Measurements from ENCODE around the gene MAEA. TPM values are rescaled to one million over a fixed set of nuclear protein-coding genes. Genes with fewer than 3 reads are reported as not detected.

Gene MAEA
- total RNA-seq, 2 experiments from 2014 or later = 63.9 to 70.0 TPM

DNA sequence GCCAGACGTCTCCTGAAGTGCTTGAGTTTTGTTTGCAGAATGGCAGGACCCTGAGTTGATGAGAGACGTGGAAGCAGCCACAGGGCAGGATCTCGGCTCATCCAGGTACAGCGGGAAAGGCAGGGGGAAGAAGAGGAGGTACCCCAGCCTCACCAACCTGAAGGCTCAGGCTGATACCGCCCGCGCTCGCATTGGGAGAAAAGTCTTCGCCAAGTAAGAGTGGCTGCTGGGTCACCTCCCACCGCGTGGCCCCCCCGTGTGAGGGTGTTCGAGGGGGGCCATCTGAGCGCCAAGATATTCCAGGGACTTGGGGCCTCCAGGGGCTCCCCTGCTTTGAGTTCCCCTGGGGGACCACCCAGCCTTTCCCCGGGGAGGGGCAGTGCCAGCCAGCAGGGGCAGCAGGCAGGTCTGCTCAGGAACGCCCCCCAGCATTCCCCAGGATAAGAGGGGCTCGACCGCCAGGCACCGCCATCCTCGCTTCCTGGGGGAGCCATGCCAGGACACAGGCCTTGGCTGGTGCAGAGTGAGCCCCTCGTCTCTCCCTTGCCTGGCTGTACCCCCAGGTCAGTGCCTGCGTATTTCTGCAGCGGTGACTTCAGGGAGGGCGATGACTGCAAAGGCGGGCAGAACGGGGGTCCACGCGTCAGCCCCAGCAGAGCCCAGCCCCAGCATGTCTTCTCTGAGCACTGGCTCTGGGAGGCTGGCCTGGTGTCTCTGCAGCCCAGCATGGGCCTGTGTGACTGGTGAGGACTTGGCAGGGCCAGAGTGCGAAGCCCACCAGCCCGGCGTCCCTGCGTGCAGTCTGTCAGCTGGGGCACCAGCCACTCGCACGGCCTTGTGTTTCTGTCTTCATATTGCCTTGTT, 94.3 kb downstream of the MAEA start:
- H3K4me3 Mint-ChIP-seq = no peak overlapping the region
- H3K27ac Mint-ChIP-seq = no peak overlapping the region
- CTCF ChIA-PET = no interaction called here
- H3K4me1 Mint-ChIP-seq = no peaks in the 10 kb centered on the region
- H3K36me3 Mint-ChIP-seq = peaks cover 14% of the 10 kb centered on the region
- ATAC-seq (no peak), DNase-seq (no peak)
- H3K9me3 Mint-ChIP-seq (ENCODE audit: low read depth) = peaks cover 6% of the 10 kb centered on the region
- no peaks in the 10 kb centered on the region for H3K27me3 Mint-ChIP-seq

DNA sequence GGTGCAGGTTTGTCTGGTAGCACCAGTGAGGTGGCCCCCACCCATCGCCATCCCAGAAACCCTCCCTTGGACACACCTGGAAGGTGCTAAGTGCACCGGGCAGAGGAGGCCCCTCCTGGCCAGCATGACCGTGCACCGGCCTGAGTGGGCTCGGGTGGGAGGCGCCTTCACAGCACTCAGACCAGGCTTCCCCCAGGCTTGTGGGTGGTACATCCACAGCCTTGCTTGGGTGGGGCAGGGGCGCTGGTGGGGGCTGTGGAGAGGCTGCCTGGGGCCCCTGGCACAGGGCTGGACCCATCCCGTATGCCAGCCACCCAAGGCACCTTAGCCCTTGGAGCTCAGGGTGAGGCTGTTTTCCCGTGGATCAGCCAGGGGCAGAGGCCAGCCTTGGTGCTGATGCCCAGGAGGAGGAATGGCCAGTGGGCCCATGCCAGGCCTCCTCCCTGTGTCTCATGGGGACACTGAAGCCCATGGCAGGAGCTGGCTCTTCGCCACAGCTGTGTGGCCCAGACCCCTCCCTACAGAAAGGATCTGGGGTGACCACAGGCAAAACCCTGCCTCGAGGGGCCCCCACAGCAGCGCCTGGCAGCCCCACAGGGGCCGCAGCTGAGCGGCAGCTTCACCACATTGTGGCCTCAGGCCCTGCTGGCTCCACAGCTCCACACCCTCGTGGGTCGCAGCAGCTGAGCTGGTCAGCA, 95.1 kb downstream of the MAEA start:
- ATAC-seq (no peak), DNase-seq (no peak)
- Mint-ChIP-seq H3K4me1 (no peaks in the 10 kb centered on the region), H3K9me3 (ENCODE audit: low read depth) (peaks cover 8% of the 10 kb centered on the region), H3K27me3 (no peaks in the 10 kb centered on the region), H3K36me3 (peaks cover 16% of the 10 kb centered on the region), H3K27ac (no peak overlapping the region), H3K4me3 (no peak overlapping the region)
- CTCF ChIA-PET = no interaction called here

DNA sequence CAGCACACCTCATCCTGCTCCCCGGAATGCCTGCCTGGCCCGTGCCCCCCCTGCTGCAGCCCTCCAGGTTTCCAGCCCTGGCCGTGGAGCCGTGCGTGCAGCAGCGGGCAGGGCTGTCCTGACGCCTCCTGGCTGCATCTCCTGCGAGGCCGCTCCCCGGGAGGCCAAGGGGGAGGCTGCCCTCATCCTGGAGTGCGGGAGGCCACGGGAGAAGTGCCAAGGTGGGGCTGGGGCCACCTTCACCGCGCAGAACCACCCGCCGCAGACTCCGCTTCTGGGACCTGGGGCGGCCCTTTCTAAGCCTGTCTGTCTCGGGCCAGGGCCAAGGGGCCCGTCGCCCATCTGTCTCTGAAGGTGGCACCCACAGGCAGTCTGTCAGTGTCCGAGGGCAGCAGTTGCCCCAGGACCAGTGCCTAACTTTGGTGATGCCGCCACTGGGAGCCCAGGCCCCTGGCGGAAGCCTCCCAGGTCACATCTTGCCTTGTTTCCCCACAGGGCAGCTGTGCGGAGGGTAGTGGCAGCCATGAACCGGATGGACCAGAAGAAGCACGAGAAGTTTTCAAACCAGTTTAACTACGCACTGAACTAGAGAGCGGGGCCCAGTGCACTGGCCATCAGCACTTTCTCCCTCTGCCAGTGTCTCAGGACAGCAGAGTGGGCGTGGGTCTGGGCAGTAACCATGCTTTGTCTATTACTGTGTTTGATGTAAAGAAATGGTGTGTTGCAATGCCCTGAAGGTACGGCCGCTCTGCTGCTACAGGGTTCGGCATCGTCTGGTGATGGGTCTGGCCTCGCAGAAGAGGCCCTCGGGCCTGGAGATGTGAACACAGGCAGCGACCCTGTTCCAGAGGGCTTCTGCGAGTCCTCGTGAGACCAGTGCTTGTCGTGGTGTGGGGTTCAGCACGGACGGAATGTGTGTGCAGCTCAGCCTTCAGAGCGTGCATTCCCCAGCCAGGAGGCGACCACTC, 96.0 kb downstream of the MAEA start:
- CTCF ChIA-PET = no interaction called here
- Mint-ChIP-seq H3K36me3 (peaks cover 17% of the 10 kb centered on the region), H3K27me3 (no peaks in the 10 kb centered on the region), H3K4me3 (no peak overlapping the region), H3K27ac (no peak overlapping the region), H3K9me3 (ENCODE audit: low read depth) (peaks cover 8% of the 10 kb centered on the region), H3K4me1 (no peaks in the 10 kb centered on the region)
- DNase-seq = no peak
- ATAC-seq = no peak

Other genes with a start within 250 kb of the MAEA start
- 1 to 10 TPM; 1.2 to 3.2 TPM for gene RNF212, start 176.3 kb upstream of the MAEA start, total RNA-seq
- gene SPON2, start 117.3 kb upstream of the MAEA start, total RNA-seq = 10 to 100 TPM; 11.7 to 28.0 TPM
- gene CTBP1, start 40.8 kb upstream of the MAEA start, total RNA-seq = 100 to 1,000 TPM; 193 to 250 TPM
- gene UVSSA, start 57.3 kb downstream of the MAEA start, total RNA-seq = 10 to 100 TPM; 18.2 to 25.2 TPM
- gene NKX1-1, start 116.6 kb downstream of the MAEA start, total RNA-seq = not detected

Data from activated CD8-positive, alpha-beta memory T cell treated with anti-CD3 and anti-CD28 coated beads, Interleukin-2, amount 10 ng/mL, durations not matched to agents 7 days and 5 days (primary cell).